ENCODE data around the gene TFAP2D. TPM values are rescaled to one million over a fixed set of nuclear protein-coding genes. Genes with fewer than 3 reads are reported as not detected.

TFAP2D gene
- total and polyA plus RNA-seq, 10 of the 15 experiments (the other 5 are each of a cell fraction or from before 2014, with no cell fraction given), result not detected

DNA sequence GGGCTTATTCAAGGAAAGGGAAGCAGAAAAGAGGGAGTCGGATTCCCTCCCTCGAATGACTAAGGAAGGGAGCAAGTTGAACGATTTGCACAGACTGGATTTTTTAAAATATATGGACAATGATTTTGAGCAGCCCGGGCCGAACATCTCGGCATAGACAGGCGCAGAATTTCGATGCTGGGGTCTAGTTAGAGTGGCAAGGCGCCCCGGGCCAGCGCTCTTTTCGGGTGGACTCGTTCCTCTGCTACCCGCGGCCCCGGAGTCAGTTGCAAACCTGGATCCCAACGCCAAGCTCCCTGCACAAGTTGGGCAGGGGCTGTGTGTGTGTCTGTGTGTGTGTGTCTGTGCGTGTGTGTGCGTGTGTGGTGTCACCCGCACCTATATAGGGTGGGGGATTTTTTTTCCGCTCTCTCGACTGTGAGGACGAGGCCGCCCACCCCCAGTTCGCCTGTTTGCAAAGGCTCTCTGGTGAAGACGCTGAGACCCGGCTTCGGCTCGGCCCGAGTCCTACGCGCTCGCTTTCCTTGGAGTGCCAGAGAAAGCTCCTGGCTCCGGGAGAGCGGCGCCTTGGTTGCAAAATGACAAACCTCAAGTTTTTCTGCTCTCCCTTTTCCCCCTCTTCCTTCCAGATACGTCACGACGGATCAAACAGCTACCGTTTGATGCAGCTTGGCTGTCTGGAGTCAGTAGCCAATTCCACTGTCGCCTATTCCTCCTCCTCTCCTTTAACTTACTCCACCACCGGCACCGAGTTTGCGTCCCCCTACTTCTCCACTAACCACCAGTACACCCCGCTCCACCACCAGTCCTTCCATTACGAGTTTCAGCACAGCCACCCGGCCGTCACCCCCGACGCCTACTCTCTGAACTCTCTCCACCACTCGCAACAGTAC lies 1.4 kb downstream of the TFAP2D start:
- intact Hi-C loops (cut with micrococcal nuclease; ENCODE audit: unreplicated experiment) (no loop called here), in situ Hi-C loops (cut with MboI) (no loop called here)
- Histone ChIP-seq H4K20me1 (ENCODE audit: control insufficient read depth, insufficient read depth) (no peaks in the 10 kb centered on the region), H3K9me3 (replicated peaks; ENCODE audit: control insufficient read depth, insufficient read depth, low read length) (no peaks in the 10 kb centered on the region), H3K4me1 (ENCODE audit: control insufficient read depth, insufficient read depth, low read length) (no peaks in the 10 kb centered on the region), H3K36me3 (ENCODE audit: control insufficient read depth in 2 of 2, insufficient read depth in 2 of 2, low read length in 1 of 2) (no peaks in the 10 kb centered on the region), H3K9ac (ENCODE audit: control insufficient read depth, insufficient read depth, low read length) (no peak overlapping the region), H3K27ac (ENCODE audit: control insufficient read depth, insufficient read depth) (no peak overlapping the region), H3K79me2 (ENCODE audit: control insufficient read depth, insufficient read depth, low read length) (no peaks in the 10 kb centered on the region), H3K4me2 (ENCODE audit: control insufficient read depth, insufficient read depth) (no peak overlapping the region), H3K27me3 (replicated peaks in 1 of 2; ENCODE audit: control insufficient read depth in 2 of 2, insufficient read depth in 2 of 2, low read length in 1 of 2) (peaks cover 2 to 11% of the 10 kb centered on the region in 2 experiments), H2AFZ (ENCODE audit: control insufficient read depth, low read depth, low read length) (no peak overlapping the region), H3K4me3 (no peak overlapping the region)
- CTCF ChIA-PET, result no interaction called here
- no TSS peak for BruUV-seq (replicated peaks)
- FAIRE-seq (no peak), DNase-seq (ENCODE audit: low read depth, low spot score) (no peak), ATAC-seq (no peak)
- 21% methylated on average over 51 of the region's 51 CpGs for WGBS (ENCODE audit: insufficient coverage, insufficient replicate concordance, low lambda C conversion rate, missing lambda C conversion rate)
- TF ChIP-seq ETV6 (conservative IDR thresholded peaks at IDR 0.05 in 1 of 2, IDR thresholded peaks at IDR 0.05 in 1 of 2; ENCODE audit: borderline replicate concordance in 1 of 2, low read depth in 1 of 2) (no peak), KLF5 (IDR thresholded peaks at IDR 0.05; ENCODE audit: partially characterized antibody) (no peak), IRF4 (IDR thresholded peaks at IDR 0.05; ENCODE audit: low read depth, low read length) (no peak), ZBTB33 (IDR thresholded peaks at IDR 0.05) (no peak), NFYA (IDR thresholded peaks at IDR 0.05; ENCODE audit: borderline replicate concordance, low read depth, low read length) (no peak), MTA3 (IDR thresholded peaks at IDR 0.05; ENCODE audit: borderline replicate concordance, low read length) (no peak), MYB (IDR thresholded peaks at IDR 0.05; ENCODE audit: borderline replicate concordance, low read depth, low read length) (no peak), SRF (IDR thresholded peaks at IDR 0.05; ENCODE audit: low read depth in 2 of 2, low read length in 2 of 2) (no peak), BHLHE40 (IDR thresholded peaks at IDR 0.05; ENCODE audit: borderline replicate concordance in 1 of 2, low read depth in 2 of 2, low read length in 1 of 2) (no peak), EGR1 (IDR thresholded peaks at IDR 0.05; ENCODE audit: borderline replicate concordance in 1 of 2, low read depth in 2 of 2, low read length in 2 of 2) (no peak)
- RAD21 ChIA-PET (ENCODE audit: unreplicated experiment), result no interaction called here
- SMC1A ChIA-PET (ENCODE audit: uncharacterized antibody, unreplicated experiment), result no interaction called here
- POLR2A ChIA-PET, result no interaction called here

Data from GM12878 (cell line).